ENCODE data around the gene CUZD1.

The CUZD1 gene

GRCh38 chr10:122864194-122864592, 18.5 kb upstream of the CUZD1 start:
- no peak; the same call in 2 of the 3 replicates for ATAC-seq
- TF ChIP-seq ZNF8 (CRISPR knock-in tag; IDR thresholded peaks at IDR 0.05) (no peak), ARNTL (CRISPR knock-in tag; IDR thresholded peaks at IDR 0.05; ENCODE audit: borderline replicate concordance, low read depth) (no peak), GLIS3 (CRISPR knock-in tag; IDR thresholded peaks at IDR 0.05) (no peak), ZC3H10 (CRISPR knock-in tag; IDR thresholded peaks at IDR 0.05) (no peak), TCF4 (CRISPR knock-in tag; IDR thresholded peaks at IDR 0.05; ENCODE audit: borderline replicate concordance) (no peak), SNAI2 (CRISPR knock-in tag; IDR thresholded peaks at IDR 0.05) (no peak), POU6F1 (CRISPR knock-in tag; IDR thresholded peaks at IDR 0.05; ENCODE audit: borderline replicate concordance, low read depth) (no peak), ZFP30 (CRISPR knock-in tag; IDR thresholded peaks at IDR 0.05) (no peak), ISL1 (CRISPR knock-in tag; IDR thresholded peaks at IDR 0.05) (no peak), RARB (CRISPR knock-in tag; IDR thresholded peaks at IDR 0.05) (no peak), PATZ1 (CRISPR knock-in tag; IDR thresholded peaks at IDR 0.05; ENCODE audit: borderline replicate concordance) (no peak), ZNF565 (CRISPR knock-in tag; conservative IDR thresholded peaks at IDR 0.05; ENCODE audit: low read depth) (no peak), ZNF70 (CRISPR knock-in tag; IDR thresholded peaks at IDR 0.05) (no peak), OSR1 (CRISPR knock-in tag; IDR thresholded peaks at IDR 0.05) (no peak), ZFP3 (CRISPR knock-in tag; IDR thresholded peaks at IDR 0.05) (no peak)
- TF ChIP-seq, protein P1, sequence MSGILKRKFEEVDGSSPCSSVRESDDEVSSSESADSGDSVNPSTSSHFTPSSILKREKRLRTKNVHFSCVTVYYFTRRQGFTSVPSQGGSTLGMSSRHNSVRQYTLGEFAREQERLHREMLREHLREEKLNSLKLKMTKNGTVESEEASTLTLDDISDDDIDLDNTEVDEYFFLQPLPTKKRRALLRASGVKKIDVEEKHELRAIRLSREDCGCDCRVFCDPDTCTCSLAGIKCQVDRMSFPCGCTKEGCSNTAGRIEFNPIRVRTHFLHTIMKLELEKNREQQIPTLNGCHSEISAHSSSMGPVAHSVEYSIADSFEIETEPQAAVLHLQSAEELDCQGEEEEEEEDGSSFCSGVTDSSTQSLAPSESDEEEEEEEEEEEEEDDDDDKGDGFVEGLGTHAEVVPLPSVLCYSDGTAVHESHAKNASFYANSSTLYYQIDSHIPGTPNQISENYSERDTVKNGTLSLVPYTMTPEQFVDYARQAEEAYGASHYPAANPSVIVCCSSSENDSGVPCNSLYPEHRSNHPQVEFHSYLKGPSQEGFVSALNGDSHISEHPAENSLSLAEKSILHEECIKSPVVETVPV (CRISPR knock-in tag; IDR thresholded peaks at IDR 0.05), result no peak
- TF ChIP-seq, protein P2, sequence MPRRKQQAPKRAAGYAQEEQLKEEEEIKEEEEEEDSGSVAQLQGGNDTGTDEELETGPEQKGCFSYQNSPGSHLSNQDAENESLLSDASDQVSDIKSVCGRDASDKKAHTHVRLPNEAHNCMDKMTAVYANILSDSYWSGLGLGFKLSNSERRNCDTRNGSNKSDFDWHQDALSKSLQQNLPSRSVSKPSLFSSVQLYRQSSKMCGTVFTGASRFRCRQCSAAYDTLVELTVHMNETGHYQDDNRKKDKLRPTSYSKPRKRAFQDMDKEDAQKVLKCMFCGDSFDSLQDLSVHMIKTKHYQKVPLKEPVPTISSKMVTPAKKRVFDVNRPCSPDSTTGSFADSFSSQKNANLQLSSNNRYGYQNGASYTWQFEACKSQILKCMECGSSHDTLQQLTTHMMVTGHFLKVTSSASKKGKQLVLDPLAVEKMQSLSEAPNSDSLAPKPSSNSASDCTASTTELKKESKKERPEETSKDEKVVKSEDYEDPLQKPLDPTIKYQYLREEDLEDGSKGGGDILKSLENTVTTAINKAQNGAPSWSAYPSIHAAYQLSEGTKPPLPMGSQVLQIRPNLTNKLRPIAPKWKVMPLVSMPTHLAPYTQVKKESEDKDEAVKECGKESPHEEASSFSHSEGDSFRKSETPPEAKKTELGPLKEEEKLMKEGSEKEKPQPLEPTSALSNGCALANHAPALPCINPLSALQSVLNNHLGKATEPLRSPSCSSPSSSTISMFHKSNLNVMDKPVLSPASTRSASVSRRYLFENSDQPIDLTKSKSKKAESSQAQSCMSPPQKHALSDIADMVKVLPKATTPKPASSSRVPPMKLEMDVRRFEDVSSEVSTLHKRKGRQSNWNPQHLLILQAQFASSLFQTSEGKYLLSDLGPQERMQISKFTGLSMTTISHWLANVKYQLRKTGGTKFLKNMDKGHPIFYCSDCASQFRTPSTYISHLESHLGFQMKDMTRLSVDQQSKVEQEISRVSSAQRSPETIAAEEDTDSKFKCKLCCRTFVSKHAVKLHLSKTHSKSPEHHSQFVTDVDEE (CRISPR knock-in tag; IDR thresholded peaks at IDR 0.05), result no peak
- TF ChIP-seq, protein P3, sequence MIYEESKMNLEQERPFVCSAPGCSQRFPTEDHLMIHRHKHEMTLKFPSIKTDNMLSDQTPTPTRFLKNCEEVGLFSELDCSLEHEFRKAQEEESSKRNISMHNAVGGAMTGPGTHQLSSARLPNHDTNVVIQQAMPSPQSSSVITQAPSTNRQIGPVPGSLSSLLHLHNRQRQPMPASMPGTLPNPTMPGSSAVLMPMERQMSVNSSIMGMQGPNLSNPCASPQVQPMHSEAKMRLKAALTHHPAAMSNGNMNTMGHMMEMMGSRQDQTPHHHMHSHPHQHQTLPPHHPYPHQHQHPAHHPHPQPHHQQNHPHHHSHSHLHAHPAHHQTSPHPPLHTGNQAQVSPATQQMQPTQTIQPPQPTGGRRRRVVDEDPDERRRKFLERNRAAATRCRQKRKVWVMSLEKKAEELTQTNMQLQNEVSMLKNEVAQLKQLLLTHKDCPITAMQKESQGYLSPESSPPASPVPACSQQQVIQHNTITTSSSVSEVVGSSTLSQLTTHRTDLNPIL (CRISPR knock-in tag; IDR thresholded peaks at IDR 0.05; ENCODE audit: low read depth), result no peak

DNA sequence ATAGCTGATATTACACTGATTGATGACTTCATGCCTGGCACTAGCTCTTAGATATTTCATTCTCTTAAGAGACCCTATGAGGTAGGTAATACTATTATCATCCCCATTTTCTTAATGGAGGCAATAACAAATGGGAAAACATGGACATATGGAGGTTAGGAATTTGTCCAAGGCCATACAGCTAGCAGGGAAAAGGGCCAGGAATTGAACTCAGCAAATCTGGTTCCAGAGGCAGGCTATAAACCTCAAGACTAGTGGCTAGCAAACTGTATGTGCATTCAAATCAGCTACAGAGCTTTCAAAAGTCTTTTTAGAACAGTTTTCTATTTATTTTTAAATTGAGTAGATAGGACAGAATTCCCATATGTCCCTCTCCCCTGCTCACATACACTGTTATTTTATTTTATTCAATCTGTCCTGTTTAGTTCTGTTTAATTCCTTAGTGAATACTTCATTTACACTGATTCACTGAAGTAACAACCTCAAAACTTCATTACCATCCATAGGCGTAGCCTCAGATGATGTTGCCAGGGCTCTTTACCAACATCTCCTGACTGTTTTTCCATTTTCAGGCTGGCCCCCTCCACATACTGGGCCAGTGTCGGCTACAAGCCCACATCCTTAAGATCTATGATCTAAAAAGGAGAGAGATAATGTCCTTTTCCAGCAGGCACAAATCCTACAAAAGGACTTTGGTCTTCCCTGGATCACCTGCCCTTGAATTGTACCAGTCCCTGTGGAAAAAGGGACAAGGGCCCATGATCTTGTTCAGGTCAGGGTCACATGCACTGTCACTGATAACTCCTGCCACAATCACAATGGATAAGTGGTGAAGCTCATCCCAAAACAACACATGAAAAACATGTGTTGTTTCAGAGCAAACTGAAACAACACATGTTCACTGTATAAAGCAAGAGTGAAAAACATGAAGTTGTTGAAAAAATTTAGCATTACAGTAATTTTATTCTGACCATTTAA, 17.8 kb upstream of the CUZD1 start:
- ATAC-seq, result no peak
- no peak for TF ChIP-seq OSR1 (CRISPR knock-in tag; IDR thresholded peaks at IDR 0.05)

- ATAC-seq, result peak; percentile 92
- no peak for TF ChIP-seq ISL1 (CRISPR knock-in tag; IDR thresholded peaks at IDR 0.05)
- no peak for TF ChIP-seq ARNTL (CRISPR knock-in tag; IDR thresholded peaks at IDR 0.05; ENCODE audit: borderline replicate concordance, low read depth)
- TF ChIP-seq RARB (CRISPR knock-in tag; IDR thresholded peaks at IDR 0.05), result no peak
- no peak for TF ChIP-seq ZNF70 (CRISPR knock-in tag; IDR thresholded peaks at IDR 0.05)
- TF ChIP-seq ZFP30 (CRISPR knock-in tag; IDR thresholded peaks at IDR 0.05), result no peak
- TF ChIP-seq SNAI2 (CRISPR knock-in tag; IDR thresholded peaks at IDR 0.05), result no peak
- no peak for TF ChIP-seq ZNF565 (CRISPR knock-in tag; conservative IDR thresholded peaks at IDR 0.05; ENCODE audit: low read depth)
- TF ChIP-seq TOX (CRISPR knock-in tag; IDR thresholded peaks at IDR 0.05; ENCODE audit: borderline replicate concordance), result no peak
- no peak for TF ChIP-seq ZNF8 (CRISPR knock-in tag; IDR thresholded peaks at IDR 0.05)
- TF ChIP-seq, protein P2 (CRISPR knock-in tag; IDR thresholded peaks at IDR 0.05), result no peak
- TF ChIP-seq BACH2 (CRISPR knock-in tag; IDR thresholded peaks at IDR 0.05; ENCODE audit: borderline replicate concordance), result no peak
- TF ChIP-seq ZC3H10 (CRISPR knock-in tag; IDR thresholded peaks at IDR 0.05), result no peak
- TF ChIP-seq, protein P3 (CRISPR knock-in tag; IDR thresholded peaks at IDR 0.05; ENCODE audit: low read depth), result no peak
These were observed 16.1 kb upstream of the CUZD1 start for GRCh38 chr10:122861711-122862161.
